ENCODE data around the gene AVP.

DNA sequence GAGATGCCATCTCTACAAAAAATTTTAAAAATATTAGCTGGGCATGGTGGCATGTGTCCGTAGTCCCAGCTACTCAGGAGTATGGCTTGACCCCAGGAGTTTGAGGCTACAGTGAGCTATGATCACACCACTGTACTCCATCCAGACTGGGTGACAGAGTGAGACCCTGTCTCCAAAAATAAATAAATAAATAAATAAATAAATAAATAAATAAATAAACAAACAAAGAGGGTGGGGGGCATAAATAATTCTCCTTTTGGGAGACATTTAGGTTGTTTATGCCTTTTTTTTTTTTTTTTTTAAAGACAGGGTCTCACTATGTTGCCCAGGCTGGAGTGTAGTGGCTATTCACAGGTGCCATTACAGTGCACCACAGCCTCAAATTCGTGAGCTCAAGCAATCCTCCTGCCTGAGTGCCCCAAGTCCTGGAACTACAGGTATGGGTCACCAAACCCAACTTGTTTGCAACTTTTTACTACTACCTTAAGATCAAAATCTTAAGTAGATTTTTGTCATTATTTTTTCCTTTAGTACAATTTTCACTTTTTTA lies 45.6 kb upstream of the AVP start:
- no peak for TF ChIP-seq POLR2A (IDR thresholded peaks at IDR 0.05; ENCODE audit: low read depth, low read length)
- TF ChIP-seq, protein P1, sequence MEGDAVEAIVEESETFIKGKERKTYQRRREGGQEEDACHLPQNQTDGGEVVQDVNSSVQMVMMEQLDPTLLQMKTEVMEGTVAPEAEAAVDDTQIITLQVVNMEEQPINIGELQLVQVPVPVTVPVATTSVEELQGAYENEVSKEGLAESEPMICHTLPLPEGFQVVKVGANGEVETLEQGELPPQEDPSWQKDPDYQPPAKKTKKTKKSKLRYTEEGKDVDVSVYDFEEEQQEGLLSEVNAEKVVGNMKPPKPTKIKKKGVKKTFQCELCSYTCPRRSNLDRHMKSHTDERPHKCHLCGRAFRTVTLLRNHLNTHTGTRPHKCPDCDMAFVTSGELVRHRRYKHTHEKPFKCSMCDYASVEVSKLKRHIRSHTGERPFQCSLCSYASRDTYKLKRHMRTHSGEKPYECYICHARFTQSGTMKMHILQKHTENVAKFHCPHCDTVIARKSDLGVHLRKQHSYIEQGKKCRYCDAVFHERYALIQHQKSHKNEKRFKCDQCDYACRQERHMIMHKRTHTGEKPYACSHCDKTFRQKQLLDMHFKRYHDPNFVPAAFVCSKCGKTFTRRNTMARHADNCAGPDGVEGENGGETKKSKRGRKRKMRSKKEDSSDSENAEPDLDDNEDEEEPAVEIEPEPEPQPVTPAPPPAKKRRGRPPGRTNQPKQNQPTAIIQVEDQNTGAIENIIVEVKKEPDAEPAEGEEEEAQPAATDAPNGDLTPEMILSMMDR (IDR thresholded peaks at IDR 0.05; ENCODE audit: extremely low read depth in 1 of 2, insufficient read depth in 1 of 2, low read depth in 1 of 2, low read length in 2 of 2), result no peak
- no peak for TF ChIP-seq FOS (IDR thresholded peaks at IDR 0.05; ENCODE audit: borderline replicate concordance, insufficient read depth, low read length)
